ENCODE data around the gene EPHA6. TPM values are rescaled to one million over a fixed set of nuclear protein-coding genes. Genes with fewer than 3 reads are reported as not detected.
"Not testable (repeated sequence)": the region's sequence is repeated elsewhere in the genome, so short reads cannot be mapped to it uniquely, and the experiment has no call there.

EPHA6 gene
- total RNA-seq, 4 donors from 2014 or later: not detected

GRCh38 chr3:97010881-97011657 lies 196.7 kb downstream of the EPHA6 start:
- no peaks in the 10 kb centered on the region for H3K9me3 ChIP-seq
- no peak for ATAC-seq
- H3K4me3 ChIP-seq: no peak overlapping the region
- H3K36me3 ChIP-seq: no peaks in the 10 kb centered on the region
- no peak overlapping the region for H3K27ac ChIP-seq
- no peak for TF ChIP-seq POLR2A (IDR thresholded peaks at IDR 0.05)
- TF ChIP-seq CTCF (IDR thresholded peaks at IDR 0.05 in 4 of 5, conservative IDR thresholded peaks at IDR 0.05 in 1 of 5): no peak
- intact Hi-C loops (cut with DNase I; ENCODE audit: low total_unique reads) (no loop called here), in situ Hi-C loops (cut with MboI; ENCODE audit: low sequenced_read_pairs in 4 of 4) (no loop called here)
- H3K27me3 ChIP-seq: no peaks in the 10 kb centered on the region
- no peaks in the 10 kb centered on the region for H3K4me1 ChIP-seq
- no peak for DNase-seq

- in situ Hi-C loops (cut with MboI; ENCODE audit: low sequenced_read_pairs in 4 of 4): no loop called here
- Histone ChIP-seq H3K4me3 (no peak overlapping the region), H3K4me1 (no peaks in the 10 kb centered on the region), H3K9me3 (no peaks in the 10 kb centered on the region), H3K27ac (no peak overlapping the region), H3K27me3 (no peaks in the 10 kb centered on the region), H3K36me3 (no peaks in the 10 kb centered on the region)
- no peak for DNase-seq
- TF ChIP-seq POLR2A (IDR thresholded peaks at IDR 0.05): no peak
- TF ChIP-seq CTCF (IDR thresholded peaks at IDR 0.05 in 4 of 5, conservative IDR thresholded peaks at IDR 0.05 in 1 of 5): no peak
- intact Hi-C loops (cut with DNase I; ENCODE audit: low total_unique reads): no loop called here
- ATAC-seq: no peak
These were observed 207.4 kb downstream of the EPHA6 start for GRCh38 chr3:97021778-97022177.

GRCh38 chr3:97025612-97026011 lies 211.2 kb downstream of the EPHA6 start:
- in situ Hi-C loops (cut with MboI; ENCODE audit: low sequenced_read_pairs in 4 of 4); H3K4me3 ChIP-seq; H3K4me1 ChIP-seq; H3K9me3 ChIP-seq; DNase-seq; H3K27ac ChIP-seq; H3K27me3 ChIP-seq; intact Hi-C loops (cut with DNase I; ENCODE audit: low total_unique reads); ATAC-seq; H3K36me3 ChIP-seq: not testable (repeated sequence)

- DNase-seq (no peak), ATAC-seq (no peak)
- TF ChIP-seq POLR2A (IDR thresholded peaks at IDR 0.05) (no peak), CTCF (IDR thresholded peaks at IDR 0.05 in 4 of 5, conservative IDR thresholded peaks at IDR 0.05 in 1 of 5) (no peak)
- intact Hi-C loops (cut with DNase I; ENCODE audit: low total_unique reads): no loop called here
- no peaks in the 10 kb centered on the region for H3K27me3 ChIP-seq
- H3K9me3 ChIP-seq: no peaks in the 10 kb centered on the region
- H3K4me3 ChIP-seq: no peak overlapping the region
- H3K27ac ChIP-seq: no peak overlapping the region
- no peaks in the 10 kb centered on the region for H3K4me1 ChIP-seq
- in situ Hi-C loops (cut with MboI; ENCODE audit: low sequenced_read_pairs in 4 of 4): no loop called here
- H3K36me3 ChIP-seq: no peaks in the 10 kb centered on the region
These were observed 215.6 kb downstream of the EPHA6 start for GRCh38 chr3:97029972-97030371.

GRCh38 chr3:97037294-97037943 lies 223.0 kb downstream of the EPHA6 start:
- Histone ChIP-seq H3K36me3 (no peaks in the 10 kb centered on the region), H3K27ac (no peak overlapping the region), H3K4me1 (no peaks in the 10 kb centered on the region), H3K4me3 (no peak overlapping the region), H3K9me3 (no peaks in the 10 kb centered on the region), H3K27me3 (no peaks in the 10 kb centered on the region)
- DNase-seq (no peak), ATAC-seq (no peak)
- intact Hi-C loops (cut with DNase I; ENCODE audit: low total_unique reads) (no loop called here), in situ Hi-C loops (cut with MboI; ENCODE audit: low sequenced_read_pairs in 4 of 4) (no loop called here)
- no peak for TF ChIP-seq POLR2A (IDR thresholded peaks at IDR 0.05)
- no peak for TF ChIP-seq CTCF (IDR thresholded peaks at IDR 0.05 in 4 of 5, conservative IDR thresholded peaks at IDR 0.05 in 1 of 5)

All from gastrocnemius medialis (tissue), 4 donors.